CD4-positive, alpha-beta T cell treated with Interleukin-6 for 4 hours (primary cell): Measurements from ENCODE around the gene DOCK6.
"Not testable (repeated sequence)": the region's sequence is repeated elsewhere in the genome, so short reads cannot be mapped to it uniquely, and the experiment has no call there.

Experiments
- DNase-seq: peaks from one replicate; pipeline ENCODE4 v3.0.0-alpha.2; 2020; ENCODE audit warnings: mixed read lengths

The DOCK6 gene

DNA sequence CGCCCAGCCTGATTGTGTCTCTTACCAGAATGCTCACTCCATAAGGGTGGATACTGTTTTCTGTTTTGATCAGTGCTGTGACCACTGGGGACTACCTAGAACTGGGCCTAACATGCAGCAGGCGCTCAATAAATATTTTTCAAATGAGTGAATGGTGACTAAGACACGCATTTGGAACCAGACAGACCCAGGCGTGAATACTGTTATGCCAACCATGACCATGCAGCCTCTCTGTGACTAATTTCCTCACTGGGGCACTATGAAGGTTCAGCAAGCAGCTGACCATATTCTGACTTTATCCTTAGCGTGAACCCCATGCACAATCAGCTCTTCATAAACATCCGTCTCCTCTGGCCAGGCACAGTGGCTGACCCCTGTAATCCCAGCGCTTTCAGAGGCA lies 93.8 kb downstream of the DOCK6 start:
- no peak for DNase-seq

DNA sequence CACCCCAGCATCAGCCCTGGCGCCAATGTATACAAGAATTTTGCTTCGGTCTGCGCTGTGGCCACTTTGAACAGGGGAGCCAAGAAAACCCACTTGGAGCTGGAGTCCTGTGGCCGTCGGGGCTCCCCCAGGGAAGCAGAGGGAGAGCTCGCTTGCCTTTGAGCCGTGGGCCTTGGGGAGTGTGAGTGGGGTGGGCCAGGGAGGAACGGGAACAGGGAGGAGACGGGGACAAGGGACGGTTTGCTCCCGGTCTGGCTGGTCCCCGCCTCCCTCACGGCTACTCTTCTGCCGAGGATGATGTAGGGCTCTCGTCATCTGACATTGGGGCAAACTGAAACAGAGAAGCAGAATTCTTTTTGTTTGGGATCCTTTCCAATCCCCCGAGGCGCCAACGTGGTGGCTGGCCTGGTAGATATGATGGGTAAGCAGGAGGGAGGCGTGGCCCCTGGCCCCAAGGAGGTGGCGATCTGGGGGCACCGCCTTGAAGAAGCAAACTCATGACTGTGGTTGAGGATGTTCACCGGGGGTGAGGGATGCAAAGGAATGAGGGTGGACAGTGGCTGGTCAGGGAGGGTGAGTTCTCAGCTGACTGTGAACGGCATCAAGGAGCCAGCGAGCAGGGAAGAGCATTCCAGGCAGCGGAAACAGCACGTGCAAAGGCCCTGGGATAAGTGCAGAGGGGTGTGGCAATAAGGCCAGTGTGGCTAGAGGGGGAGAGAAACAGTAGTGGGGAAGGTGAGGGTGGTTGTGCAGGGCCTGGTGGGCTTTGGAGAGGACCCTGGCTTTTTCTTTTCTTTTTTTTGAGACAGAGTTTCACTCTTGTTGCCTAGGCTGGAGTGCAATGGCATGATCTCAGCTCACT lies 95.8 kb downstream of the DOCK6 start:
- no peak for DNase-seq

DNA sequence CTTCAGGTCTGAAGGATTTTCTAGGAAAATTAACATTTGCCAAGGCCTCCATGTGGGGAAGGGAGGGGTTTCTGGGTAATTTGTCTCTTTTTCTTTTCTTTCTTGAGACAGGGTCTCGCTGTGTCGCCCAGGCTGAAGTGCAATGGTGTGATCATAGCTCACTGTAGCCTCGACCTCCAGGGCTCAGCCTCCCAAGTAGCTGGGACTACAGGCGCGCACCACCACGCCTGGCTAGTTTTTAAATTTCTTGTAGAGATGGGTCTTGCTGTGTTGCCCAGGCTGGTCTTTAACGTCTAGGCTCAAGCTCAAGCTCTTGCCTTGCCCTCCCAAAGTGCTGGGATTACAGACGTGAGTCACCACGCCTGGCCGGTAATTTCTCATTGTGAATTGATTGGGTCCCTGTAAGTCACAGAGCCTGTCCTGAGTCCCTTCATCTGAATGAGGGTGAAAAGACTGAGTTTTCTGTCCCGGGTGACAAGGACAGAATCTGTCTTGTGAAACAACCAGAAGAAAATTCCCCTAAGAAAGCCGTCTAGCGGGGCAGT lies 96.8 kb downstream of the DOCK6 start:
- no peak for DNase-seq

GRCh38 chr19:11164879-11165406 lies 97.4 kb downstream of the DOCK6 start:
- no peak for DNase-seq

GRCh38 chr19:11164296-11164695 lies 98.0 kb downstream of the DOCK6 start:
- DNase-seq = no peak

GRCh38 chr19:11160440-11160768 lies 101.9 kb downstream of the DOCK6 start:
- DNase-seq = not testable (repeated sequence)

DNA sequence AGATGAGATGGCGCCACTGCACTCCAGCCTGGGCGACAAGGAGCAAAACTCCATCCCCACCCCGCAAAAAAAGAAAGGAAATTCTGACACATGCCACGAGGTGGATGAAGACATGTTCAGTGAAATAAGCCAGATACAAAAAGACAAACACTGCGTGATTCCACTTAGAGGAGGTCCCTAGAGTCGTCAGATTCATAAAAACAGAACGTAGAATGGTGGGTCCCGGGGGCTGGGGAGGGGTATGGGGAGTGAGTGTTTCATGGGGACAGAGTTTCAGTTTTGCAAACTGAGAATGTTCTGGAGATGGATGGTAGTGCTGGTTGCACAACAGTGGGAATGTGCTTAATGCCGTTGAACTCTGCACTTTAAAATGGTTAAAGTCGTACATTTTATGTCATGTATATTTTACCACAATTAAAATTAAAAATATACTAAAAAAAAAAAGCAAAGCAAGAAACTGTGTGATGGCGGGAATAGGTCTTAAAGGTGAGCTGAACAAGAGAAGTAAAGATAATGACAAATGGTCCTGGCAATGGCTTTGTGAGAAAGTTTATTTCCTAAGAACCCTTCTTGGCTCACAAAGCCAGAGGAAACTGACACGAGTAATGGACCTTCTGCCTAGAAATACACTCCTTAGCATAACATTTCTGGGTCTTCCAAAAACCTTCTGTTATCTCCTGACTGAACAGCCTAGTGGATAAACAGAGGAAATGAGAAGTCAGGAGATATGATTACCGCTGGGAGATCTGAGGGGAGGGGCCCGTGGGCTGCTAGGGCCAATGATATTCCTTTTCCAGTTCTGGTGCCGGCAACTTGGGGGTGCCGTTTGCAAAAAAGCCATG lies 102.5 kb downstream of the DOCK6 start:
- no peak for DNase-seq

DNA sequence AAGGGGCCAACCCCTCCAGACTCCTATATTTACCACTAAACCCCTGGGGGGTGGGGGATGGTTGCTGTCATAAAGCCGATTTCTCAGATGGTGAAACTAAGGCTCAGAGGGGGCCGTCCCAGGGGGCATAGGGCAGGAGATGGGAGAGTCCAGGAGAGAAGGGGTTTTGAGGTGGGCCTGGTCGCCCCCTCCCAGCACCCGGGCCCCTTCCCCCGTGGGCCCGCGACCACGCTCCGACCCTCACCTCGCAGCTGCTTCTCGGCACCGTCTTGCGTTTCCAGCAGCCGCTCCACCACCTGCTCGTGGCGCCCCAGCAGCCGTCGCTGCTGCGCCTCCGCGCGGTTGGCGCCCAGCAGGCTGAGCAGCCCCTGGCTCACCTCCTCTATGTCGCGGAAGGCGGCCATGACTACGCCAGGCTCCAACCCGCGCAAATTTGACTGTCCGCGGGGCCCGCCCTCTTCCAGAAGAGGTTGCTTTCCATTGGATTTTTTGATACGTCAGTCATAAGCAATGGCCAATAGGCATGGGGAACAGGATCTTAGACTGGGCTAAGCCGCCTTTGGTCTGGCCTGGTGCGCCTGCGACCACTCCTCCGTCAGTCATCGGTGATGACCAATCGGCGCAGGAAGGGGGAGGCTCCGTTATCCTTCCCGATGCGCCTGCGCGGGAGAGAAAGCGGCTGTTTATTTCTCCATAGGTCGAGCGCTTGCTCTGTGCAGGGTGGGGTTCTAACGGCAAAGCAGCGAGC lies 106.8 kb downstream of the DOCK6 start, which contains the start of gene SPC24:
TSS of gene SPC24 (minus strand) at position 410 of the 748 bp plus-strand sequence. CDS start at position 404, 6 bp downstream.
- DNase-seq = peak; percentile 93

- no peak for DNase-seq
These were observed 107.7 kb downstream of the DOCK6 start for GRCh38 chr19:11154683-11155047.

GRCh38 chr19:11152318-11153062 lies 109.8 kb downstream of the DOCK6 start:
- no peak for DNase-seq

DNA sequence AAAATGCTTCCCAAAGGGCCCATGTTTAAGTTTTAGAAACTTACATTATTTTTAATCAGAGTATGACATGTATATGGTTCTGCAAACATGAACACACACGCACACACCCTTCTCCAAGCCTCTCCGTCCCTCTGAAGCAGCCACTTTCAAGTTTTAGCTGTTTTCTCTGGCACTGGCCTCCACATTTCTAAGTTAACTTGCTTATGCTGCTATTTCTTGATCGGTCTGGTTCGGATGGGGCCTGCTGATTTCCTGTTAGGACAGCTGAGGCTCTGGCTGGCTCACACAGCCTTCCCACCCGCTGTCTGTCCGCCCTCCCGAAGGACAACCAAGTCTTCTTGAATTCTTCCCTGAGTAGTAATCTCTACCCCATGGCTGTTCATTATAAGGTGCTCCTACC lies 111.1 kb downstream of the DOCK6 start:
- DNase-seq = no peak
